ENCODE results near the gene DAPK2. TPM values are rescaled to one million over a fixed set of nuclear protein-coding genes. Genes with fewer than 3 reads are reported as not detected.

The DAPK2 gene
- total RNA-seq, 1 experiment from 2014 or later = 2.3 TPM

DNA sequence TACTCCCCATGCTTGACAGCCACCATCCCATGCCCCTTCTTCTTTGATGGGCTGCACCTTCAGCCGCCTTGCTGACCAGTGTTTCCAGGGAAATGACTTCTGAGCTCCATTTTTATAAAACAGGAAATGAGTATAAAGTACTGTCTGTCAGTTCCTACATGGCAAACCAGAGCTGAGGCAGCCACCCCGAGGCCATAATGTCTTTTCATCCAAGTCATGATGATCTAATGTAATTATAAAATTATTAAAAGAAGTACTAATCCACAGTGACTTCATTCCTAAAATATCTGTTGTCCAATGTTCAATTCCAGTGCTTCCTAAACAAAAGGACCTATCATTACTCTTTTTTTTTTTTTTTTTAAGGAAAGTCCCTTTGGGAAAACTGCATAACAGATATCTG is 137.3 kb downstream of the DAPK2 start (continued):
- TF ChIP-seq, protein P1, sequence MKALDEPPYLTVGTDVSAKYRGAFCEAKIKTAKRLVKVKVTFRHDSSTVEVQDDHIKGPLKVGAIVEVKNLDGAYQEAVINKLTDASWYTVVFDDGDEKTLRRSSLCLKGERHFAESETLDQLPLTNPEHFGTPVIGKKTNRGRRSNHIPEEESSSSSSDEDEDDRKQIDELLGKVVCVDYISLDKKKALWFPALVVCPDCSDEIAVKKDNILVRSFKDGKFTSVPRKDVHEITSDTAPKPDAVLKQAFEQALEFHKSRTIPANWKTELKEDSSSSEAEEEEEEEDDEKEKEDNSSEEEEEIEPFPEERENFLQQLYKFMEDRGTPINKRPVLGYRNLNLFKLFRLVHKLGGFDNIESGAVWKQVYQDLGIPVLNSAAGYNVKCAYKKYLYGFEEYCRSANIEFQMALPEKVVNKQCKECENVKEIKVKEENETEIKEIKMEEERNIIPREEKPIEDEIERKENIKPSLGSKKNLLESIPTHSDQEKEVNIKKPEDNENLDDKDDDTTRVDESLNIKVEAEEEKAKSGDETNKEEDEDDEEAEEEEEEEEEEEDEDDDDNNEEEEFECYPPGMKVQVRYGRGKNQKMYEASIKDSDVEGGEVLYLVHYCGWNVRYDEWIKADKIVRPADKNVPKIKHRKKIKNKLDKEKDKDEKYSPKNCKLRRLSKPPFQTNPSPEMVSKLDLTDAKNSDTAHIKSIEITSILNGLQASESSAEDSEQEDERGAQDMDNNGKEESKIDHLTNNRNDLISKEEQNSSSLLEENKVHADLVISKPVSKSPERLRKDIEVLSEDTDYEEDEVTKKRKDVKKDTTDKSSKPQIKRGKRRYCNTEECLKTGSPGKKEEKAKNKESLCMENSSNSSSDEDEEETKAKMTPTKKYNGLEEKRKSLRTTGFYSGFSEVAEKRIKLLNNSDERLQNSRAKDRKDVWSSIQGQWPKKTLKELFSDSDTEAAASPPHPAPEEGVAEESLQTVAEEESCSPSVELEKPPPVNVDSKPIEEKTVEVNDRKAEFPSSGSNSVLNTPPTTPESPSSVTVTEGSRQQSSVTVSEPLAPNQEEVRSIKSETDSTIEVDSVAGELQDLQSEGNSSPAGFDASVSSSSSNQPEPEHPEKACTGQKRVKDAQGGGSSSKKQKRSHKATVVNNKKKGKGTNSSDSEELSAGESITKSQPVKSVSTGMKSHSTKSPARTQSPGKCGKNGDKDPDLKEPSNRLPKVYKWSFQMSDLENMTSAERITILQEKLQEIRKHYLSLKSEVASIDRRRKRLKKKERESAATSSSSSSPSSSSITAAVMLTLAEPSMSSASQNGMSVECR (CRISPR knock-in tag; IDR thresholded peaks at IDR 0.05; ENCODE audit: borderline replicate concordance) = no peak

DNA sequence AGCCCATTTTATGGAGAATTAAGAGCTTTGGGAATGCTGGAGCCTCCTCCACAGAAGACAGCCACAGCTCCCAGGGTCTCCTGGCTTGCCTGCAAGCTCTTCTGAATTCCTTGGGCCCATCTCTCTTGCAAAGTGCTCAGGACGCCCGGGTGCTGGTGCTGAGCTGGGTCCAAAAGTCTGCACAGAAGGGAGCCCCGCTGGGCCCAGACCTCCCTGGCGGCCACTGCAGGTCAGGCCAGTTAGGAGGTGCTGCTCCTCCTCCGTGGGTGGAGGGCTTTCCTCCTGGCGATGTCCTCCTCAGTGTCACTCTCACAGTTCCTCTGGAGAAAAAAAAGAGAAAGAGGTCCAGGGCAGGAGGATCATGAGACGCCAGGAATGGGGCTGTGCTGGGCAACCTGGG is 138.0 kb downstream of the DAPK2 start:
- POLR2A ChIA-PET = no interaction called here
- Mint-ChIP-seq H3K36me3 (no peaks in the 10 kb centered on the region), H3K4me1 (peaks cover 20% of the 10 kb centered on the region), H3K27me3 (ENCODE audit: low read depth) (no peaks in the 10 kb centered on the region), H3K9me3 (no peaks in the 10 kb centered on the region), H3K27ac (no peak overlapping the region), H3K4me3 (no peak overlapping the region)
- ATAC-seq (no peak), DNase-seq (ENCODE audit: low spot score) (no peak)
- CTCF ChIA-PET = no interaction called here
- TF ChIP-seq KAT7 (CRISPR knock-in tag; IDR thresholded peaks at IDR 0.05; ENCODE audit: borderline replicate concordance) (no peak), NFATC4 (CRISPR knock-in tag; IDR thresholded peaks at IDR 0.05) (no peak), IRF2 (CRISPR knock-in tag; IDR thresholded peaks at IDR 0.05; ENCODE audit: borderline replicate concordance, low read depth) (no peak), SMAD3 (CRISPR knock-in tag; IDR thresholded peaks at IDR 0.05; ENCODE audit: borderline replicate concordance) (no peak), FOXP1 (CRISPR knock-in tag; IDR thresholded peaks at IDR 0.05; ENCODE audit: borderline replicate concordance) (no peak), FOXK1 (CRISPR knock-in tag; IDR thresholded peaks at IDR 0.05) (no peak), ZNF396 (CRISPR knock-in tag; IDR thresholded peaks at IDR 0.05; ENCODE audit: borderline replicate concordance) (no peak), CREB1 (CRISPR knock-in tag; IDR thresholded peaks at IDR 0.05) (no peak), ELF4 (CRISPR knock-in tag; IDR thresholded peaks at IDR 0.05; ENCODE audit: low read depth) (no peak), TP53 (CRISPR knock-in tag; IDR thresholded peaks at IDR 0.05) (no peak), MXD4 (CRISPR knock-in tag; IDR thresholded peaks at IDR 0.05; ENCODE audit: borderline replicate concordance) (no peak)
- TF ChIP-seq, protein P2, sequence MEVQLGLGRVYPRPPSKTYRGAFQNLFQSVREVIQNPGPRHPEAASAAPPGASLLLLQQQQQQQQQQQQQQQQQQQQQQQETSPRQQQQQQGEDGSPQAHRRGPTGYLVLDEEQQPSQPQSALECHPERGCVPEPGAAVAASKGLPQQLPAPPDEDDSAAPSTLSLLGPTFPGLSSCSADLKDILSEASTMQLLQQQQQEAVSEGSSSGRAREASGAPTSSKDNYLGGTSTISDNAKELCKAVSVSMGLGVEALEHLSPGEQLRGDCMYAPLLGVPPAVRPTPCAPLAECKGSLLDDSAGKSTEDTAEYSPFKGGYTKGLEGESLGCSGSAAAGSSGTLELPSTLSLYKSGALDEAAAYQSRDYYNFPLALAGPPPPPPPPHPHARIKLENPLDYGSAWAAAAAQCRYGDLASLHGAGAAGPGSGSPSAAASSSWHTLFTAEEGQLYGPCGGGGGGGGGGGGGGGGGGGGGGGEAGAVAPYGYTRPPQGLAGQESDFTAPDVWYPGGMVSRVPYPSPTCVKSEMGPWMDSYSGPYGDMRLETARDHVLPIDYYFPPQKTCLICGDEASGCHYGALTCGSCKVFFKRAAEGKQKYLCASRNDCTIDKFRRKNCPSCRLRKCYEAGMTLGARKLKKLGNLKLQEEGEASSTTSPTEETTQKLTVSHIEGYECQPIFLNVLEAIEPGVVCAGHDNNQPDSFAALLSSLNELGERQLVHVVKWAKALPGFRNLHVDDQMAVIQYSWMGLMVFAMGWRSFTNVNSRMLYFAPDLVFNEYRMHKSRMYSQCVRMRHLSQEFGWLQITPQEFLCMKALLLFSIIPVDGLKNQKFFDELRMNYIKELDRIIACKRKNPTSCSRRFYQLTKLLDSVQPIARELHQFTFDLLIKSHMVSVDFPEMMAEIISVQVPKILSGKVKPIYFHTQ (CRISPR knock-in tag; IDR thresholded peaks at IDR 0.05) = no peak
- TF ChIP-seq, protein P3, sequence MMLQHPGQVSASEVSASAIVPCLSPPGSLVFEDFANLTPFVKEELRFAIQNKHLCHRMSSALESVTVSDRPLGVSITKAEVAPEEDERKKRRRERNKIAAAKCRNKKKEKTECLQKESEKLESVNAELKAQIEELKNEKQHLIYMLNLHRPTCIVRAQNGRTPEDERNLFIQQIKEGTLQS (CRISPR knock-in tag; conservative IDR thresholded peaks at IDR 0.05) = no peak
- TF ChIP-seq, protein P4, sequence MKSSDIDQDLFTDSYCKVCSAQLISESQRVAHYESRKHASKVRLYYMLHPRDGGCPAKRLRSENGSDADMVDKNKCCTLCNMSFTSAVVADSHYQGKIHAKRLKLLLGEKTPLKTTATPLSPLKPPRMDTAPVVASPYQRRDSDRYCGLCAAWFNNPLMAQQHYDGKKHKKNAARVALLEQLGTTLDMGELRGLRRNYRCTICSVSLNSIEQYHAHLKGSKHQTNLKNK (CRISPR knock-in tag; IDR thresholded peaks at IDR 0.05) = no peak
- TF ChIP-seq, protein P5, sequence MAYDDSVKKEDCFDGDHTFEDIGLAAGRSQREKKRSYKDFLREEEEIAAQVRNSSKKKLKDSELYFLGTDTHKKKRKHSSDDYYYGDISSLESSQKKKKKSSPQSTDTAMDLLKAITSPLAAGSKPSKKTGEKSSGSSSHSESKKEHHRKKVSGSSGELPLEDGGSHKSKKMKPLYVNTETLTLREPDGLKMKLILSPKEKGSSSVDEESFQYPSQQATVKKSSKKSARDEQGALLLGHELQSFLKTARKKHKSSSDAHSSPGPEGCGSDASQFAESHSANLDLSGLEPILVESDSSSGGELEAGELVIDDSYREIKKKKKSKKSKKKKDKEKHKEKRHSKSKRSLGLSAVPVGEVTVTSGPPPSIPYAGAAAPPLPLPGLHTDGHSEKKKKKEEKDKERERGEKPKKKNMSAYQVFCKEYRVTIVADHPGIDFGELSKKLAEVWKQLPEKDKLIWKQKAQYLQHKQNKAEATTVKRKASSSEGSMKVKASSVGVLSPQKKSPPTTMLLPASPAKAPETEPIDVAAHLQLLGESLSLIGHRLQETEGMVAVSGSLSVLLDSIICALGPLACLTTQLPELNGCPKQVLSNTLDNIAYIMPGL (CRISPR knock-in tag; IDR thresholded peaks at IDR 0.05) = no peak
- TF ChIP-seq, protein P6, sequence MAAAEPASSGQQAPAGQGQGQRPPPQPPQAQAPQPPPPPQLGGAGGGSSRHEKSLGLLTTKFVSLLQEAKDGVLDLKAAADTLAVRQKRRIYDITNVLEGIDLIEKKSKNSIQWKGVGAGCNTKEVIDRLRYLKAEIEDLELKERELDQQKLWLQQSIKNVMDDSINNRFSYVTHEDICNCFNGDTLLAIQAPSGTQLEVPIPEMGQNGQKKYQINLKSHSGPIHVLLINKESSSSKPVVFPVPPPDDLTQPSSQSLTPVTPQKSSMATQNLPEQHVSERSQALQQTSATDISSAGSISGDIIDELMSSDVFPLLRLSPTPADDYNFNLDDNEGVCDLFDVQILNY (CRISPR knock-in tag; IDR thresholded peaks at IDR 0.05) = no peak
- TF ChIP-seq, protein P7, sequence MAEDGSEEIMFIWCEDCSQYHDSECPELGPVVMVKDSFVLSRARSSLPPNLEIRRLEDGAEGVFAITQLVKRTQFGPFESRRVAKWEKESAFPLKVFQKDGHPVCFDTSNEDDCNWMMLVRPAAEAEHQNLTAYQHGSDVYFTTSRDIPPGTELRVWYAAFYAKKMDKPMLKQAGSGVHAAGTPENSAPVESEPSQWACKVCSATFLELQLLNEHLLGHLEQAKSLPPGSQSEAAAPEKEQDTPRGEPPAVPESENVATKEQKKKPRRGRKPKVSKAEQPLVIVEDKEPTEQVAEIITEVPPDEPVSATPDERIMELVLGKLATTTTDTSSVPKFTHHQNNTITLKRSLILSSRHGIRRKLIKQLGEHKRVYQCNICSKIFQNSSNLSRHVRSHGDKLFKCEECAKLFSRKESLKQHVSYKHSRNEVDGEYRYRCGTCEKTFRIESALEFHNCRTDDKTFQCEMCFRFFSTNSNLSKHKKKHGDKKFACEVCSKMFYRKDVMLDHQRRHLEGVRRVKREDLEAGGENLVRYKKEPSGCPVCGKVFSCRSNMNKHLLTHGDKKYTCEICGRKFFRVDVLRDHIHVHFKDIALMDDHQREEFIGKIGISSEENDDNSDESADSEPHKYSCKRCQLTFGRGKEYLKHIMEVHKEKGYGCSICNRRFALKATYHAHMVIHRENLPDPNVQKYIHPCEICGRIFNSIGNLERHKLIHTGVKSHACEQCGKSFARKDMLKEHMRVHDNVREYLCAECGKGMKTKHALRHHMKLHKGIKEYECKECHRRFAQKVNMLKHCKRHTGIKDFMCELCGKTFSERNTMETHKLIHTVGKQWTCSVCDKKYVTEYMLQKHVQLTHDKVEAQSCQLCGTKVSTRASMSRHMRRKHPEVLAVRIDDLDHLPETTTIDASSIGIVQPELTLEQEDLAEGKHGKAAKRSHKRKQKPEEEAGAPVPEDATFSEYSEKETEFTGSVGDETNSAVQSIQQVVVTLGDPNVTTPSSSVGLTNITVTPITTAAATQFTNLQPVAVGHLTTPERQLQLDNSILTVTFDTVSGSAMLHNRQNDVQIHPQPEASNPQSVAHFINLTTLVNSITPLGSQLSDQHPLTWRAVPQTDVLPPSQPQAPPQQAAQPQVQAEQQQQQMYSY (CRISPR knock-in tag; IDR thresholded peaks at IDR 0.05) = no peak

All from WTC11 (cell line).